NCI-H128 (cell line): Measurements from ENCODE around the gene NCOA4.
"Not testable (repeated sequence)": the region's sequence is repeated elsewhere in the genome, so short reads cannot be mapped to it uniquely, and the experiment has no call there.

Experiments used
- DNase-seq: peaks from one replicate; lab custom pipeline; 2025; ENCODE audit not compliant: unreplicated experiment; lab: John Stamatoyannopoulos, UW

NCOA4 gene

DNA sequence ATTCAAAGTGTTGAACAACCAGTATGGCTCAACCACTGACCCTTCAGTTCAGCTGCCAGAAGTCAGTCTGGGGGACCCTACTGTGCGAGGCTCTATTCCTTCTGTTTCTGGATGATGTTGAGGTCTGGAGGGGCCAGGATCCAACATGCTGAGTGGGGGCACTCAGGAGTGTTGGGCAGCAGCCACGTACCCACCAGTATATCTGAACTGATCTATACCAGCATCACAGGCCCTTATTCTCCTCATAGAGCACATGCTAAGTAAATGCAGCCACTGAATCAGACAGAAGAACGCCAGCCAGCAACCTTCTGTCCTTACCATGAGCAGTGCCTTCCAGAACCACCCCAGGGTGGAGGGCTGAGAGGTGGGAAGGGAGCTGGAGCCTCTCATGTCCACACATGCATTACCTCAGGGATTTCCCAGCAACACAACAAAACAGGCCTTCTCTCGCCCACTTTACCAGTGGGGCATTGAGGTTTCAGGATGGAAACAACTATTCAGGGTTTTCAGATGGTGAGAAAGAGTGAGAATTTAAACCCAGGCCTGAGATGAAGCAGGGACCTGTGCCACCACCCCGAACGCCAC lies 22.5 kb upstream of the NCOA4 start:
- no peak for DNase-seq

DNA sequence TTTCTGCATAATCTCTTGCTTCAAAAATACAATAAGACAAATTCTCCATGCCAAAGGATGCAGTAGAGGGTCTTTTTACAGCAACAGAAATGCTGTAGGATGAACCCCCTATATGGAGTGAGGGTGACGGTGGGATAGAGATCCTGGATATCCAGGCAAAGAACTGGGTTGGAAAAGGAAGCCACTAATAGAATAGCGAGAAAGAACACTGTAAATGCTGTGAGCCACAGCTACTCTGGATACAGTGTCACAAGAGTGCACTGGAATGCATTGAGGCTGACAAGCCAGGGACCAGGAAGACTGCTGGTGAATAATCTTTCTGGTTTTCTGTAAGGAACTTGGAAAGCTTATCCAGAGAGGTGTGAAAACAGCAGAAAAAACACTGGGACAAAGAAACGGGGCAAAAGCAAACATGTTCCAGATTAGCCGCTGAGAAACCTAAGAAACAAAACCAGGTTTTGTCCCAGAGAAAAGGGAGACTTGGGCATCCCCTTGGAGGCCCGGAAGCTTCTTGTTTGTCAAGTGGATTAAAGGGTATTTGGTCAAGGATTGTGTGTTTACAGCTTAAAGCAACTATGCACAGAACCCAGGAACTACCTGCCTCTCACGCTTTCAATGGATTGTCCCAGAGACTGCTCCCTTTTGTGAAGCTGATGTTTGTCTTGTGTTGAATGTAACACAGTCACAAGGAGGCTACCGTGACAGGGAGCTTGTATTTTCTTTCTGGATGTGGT lies 21.8 kb upstream of the NCOA4 start:
- no peak for DNase-seq

GRCh38 chr10:46050941-46051623 lies 20.7 kb upstream of the NCOA4 start:
- no peak for DNase-seq

GRCh38 chr10:46049497-46049831 lies 19.0 kb upstream of the NCOA4 start:
- not testable (repeated sequence) for DNase-seq

DNA sequence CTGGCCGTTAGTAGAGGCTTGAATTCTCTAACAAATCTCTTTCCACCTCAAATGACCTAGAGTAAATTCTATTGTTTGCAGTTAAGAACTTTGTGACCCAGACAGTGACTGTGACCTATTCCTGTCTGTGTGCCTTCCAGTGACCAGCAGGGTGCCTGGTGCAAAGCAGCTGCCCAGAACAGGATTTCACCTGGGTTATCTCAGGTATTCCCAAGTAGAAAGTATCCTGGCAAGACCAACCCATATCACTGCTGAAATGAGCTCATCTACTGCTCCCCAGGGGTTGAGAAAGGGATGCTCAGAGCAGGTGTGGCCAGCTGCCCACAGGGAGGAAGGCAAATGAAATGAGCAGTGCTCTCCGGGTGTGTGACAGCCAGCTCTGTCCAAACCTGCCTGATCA lies 17.7 kb upstream of the NCOA4 start:
- no peak for DNase-seq

- no peak for DNase-seq
Observed at GRCh38 chr10:46046261-46046660, 15.8 kb upstream of the NCOA4 start, which contains the start of gene MSMB. MSMB (minus strand) TSS chr10:46046269; CDS start chr10:46046237, 32 bp downstream.

GRCh38 chr10:46042527-46042926 lies 12.1 kb upstream of the NCOA4 start:
- no peak for DNase-seq

DNA sequence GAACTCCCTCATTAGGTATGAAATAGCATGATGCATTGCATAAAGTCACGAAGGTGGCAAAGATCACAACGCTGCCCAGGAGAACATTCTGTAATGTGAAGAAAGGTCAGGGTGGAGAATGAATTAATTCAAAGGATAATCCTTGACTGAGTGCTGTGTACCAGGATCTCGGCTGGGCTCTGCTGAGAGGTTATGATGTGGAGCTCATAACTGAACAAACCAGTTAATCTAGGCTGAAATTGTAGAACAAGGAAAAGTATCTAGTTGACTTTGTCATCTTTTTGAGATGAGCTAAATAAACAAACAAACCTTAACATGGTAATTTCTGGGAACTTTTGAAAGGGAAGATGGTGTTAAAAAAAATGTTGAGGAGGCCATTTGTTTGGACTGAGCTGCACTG lies 9.6 kb upstream of the NCOA4 start:
- no peak for DNase-seq

- DNase-seq: no peak
Observed at GRCh38 chr10:46037107-46037825, 6.8 kb upstream of the NCOA4 start.

DNA sequence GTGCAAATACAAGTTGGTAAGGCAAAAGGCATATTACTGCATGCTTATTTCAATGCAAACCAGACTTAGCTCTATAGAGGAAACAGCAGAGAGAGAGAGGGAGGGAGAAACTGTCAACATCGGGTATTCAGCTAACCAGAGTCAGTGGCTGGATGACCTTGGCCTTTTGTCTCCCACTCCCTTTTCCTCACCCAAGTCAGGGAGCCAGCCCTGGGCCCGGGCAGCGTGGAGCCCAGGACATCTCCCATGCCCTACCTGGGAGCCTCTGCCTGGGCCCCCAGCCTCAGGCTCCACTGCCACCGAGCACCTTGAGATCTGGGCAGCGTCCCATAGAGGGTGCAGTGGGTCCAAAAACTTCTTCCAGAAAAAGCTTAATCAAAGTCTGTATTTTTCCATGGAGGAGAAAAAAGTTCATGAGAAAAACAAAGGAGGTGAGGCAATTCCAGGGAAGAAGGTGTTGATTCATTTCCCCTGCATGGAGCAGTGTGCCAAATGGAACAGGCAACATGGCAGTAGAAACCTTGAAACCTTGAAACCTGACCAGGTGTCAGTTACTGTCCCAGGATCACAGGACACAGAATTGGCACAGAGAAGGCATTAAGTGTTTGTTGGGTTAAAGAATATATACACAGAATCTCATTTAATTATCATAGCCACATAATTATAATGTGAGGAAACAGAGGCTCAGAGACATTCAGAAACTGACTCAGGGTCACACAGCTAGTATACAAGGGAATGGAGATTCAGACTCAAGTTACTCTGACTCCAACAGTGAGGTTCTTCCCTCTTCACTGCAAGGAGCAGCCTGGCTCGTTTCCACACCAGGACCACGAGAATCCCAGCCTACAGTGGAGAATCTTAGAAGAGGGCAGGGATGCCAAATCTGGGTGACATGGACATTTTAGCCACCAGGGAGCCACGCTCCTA lies 5.8 kb upstream of the NCOA4 start:
- no peak for DNase-seq

GRCh38 chr10:46033602-46034011 lies 3.2 kb upstream of the NCOA4 start:
- DNase-seq: no peak

GRCh38 chr10:46031648-46032532 lies 1.5 kb upstream of the NCOA4 start:
- no peak for DNase-seq

DNA sequence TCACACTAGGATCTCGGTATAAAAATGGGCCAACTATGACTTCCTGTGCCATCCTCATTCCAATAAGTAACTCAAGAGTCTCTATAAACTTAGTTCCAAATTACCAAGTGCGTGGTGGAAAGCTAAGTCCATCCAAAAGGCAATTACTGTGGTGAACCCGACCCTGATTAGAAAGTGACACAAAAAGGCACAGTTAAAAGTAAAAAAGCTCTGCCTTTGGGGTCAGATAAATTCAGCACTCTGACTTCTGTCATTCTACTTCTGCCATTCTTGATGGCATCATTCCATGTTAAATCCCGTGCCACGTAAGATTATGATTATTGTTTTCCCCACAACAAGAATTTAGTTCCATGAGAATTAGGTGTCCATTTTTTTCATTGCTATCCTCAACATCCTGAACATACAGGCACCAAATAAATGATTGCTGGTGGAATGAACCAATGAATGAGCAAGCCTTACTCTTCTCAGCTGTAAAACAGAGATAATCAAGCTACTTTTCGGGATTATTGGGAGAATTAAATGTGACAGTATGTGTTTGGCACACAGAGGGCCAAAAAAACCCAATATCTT lies 877 bp downstream of the NCOA4 start:
- no peak for DNase-seq

- DNase-seq: no peak
Observed at GRCh38 chr10:46028584-46029460, 1.6 kb downstream of the NCOA4 start.

- no peak for DNase-seq
Observed at GRCh38 chr10:46026106-46026505, 4.3 kb downstream of the NCOA4 start.

DNA sequence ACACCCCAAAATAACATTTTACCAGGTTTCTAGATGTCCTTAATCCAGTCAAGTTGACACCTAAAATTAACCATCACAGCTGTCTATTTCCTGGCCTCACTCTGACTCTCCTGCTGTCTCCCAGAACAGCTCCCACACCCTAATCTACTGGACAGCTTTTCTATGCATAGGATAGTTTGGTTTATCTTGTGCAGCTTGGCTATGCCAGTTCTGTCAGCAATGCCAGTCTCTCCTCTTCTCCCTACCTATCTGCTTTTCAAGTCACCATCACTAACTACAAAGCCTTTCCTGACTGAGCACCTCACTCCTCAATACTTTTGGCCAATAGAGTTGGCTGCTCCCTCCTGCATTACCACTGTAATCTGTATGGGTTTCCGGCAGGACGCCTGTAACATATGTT lies 5.0 kb downstream of the NCOA4 start:
- no peak for DNase-seq

- no peak for DNase-seq
Observed at GRCh38 chr10:46024948-46025347, 5.5 kb downstream of the NCOA4 start.

DNA sequence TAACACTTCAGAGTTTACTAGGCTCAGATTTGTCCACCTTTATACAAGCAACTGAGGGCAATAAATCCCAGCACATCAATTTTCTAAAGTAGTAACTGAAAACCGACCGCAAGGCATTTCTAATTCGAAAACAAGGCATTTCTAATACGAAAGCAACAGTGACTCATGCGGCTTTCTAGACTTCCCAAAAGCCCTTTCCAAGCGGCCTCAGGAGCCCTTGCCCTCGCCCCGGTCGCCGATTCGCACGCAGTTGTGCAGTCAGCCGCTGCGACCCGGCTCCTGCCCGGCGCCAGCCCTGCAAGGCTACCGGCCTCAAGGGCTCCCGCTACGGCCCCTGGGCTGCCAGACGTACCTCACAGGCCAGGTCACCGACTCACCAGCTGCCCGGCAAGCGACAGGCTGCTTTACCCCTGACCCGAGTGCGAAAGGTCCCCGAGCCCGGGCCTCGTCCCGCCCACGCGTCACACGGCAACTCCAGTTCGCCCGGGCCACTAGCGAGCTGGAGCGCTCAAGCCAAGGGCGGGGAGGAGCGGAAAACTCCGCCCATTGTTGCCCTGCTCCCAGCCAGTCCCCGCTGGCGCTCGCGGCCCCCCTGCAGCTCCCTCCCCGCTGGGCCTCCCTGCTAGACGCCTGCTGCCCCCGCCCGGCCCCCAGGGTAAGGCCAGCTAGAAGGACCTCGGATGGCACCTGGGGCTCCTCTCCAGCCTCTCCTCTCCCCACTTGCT lies 7.3 kb downstream of the NCOA4 start:
- no peak for DNase-seq
